KOPT-K1 (cell line): ENCODE results near the gene TSNAX.
"Not testable (repeated sequence)": the region's sequence is repeated elsewhere in the genome, so short reads cannot be mapped to it uniquely, and the experiment has no call there.

Experiments
- H3K27ac ChIP-seq: fragments of 200-600 bp; sonication (generic); 2 replicates; pipeline ENCODE4 v1.5.1; 2016; ENCODE audit warnings: antibody characterized with exemption, mild to moderate bottlenecking, low read depth, low read length; ENCODE audit not compliant: poor library complexity, severe bottlenecking
- H3K36me3 ChIP-seq: fragments of 200-600 bp; sonication (generic); 2 replicates; pipeline ENCODE4 v1.5.1; 2017; ENCODE audit warnings: antibody characterized with exemption, mild to moderate bottlenecking, low read length, moderate library complexity; ENCODE audit not compliant: insufficient read depth
- H3K9me3 ChIP-seq: fragments of 200-600 bp; sonication (generic); 2 replicates; pipeline ENCODE4 v1.5.1; 2017; ENCODE audit warnings: antibody characterized with exemption, low read length, mild to moderate bottlenecking; ENCODE audit not compliant: insufficient read depth, poor library complexity, severe bottlenecking

The TSNAX gene, protein sequence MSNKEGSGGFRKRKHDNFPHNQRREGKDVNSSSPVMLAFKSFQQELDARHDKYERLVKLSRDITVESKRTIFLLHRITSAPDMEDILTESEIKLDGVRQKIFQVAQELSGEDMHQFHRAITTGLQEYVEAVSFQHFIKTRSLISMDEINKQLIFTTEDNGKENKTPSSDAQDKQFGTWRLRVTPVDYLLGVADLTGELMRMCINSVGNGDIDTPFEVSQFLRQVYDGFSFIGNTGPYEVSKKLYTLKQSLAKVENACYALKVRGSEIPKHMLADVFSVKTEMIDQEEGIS

DNA sequence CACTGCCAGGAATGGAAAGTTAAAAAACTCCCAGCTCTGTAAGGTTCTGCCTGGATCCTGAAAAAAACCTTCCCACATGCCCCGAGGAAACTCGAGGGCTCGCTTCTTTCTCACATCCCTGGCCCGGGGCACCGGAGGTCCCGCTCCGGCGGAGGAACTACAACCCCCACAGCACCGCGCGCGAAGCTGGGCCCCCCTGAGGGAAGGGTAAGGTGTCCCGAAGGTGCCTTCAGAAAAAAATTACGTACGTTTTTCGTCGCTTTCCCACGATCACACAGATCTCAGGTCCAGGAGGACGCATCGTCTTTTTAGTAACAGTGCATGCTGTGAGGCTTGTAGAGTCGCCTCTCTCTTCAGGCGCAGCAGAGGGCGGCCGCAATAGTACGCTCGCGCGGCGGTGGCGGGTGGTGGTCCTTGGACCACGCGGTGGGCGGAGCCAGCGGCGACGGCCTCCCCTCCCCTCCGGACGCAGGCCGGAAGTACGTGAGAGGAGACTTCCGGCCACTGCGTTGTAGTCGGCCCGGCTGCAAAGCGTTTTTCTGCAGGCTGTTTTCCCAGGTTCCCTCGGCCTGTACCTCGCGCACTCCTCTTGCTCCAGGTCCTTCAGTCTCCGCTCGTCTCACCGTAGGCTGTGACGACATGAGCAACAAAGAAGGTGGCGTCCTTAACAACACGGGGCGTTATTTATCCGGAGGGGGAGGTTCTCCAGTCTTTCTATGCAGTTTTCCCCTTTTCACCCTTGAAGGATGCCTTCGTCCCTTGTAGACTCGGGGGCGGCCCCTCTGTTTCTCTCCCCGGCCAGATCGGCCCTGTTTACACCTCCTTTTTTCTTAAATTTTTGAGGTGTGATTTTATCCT, at the start of gene TSNAX:
TSNAX (plus strand) TSS at position 498 of the 858 bp plus-strand sequence; CDS start at position 640, 142 bp downstream.
- Histone ChIP-seq H3K27ac (peak within 1 kb of the TSS; percentile 89), H3K36me3 (peaks cover 25% of the 10 kb centered on the region), H3K9me3 (no peaks in the 10 kb centered on the region)

DNA sequence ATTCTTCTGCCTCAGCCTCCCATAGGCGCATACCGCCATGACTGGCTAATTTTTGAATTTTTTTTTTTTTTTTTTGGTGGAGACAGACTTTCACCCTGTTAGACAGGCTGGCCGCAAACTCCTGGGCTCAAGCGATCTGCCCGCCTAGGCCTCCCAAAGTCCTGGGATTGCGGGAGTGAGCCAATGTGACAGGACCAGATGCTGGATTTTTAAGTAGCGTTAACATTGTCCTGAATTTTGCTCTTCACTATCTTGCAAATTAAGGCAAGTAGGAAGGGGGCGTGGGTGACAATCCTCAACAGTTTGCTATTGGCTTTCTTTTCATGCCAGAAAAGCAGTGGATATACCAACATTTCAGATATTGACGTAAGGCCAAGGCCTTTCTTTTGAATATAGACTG, 49.7 kb upstream of the TSNAX start:
- Histone ChIP-seq H3K9me3 (no peaks in the 10 kb centered on the region), H3K36me3 (no peaks in the 10 kb centered on the region), H3K27ac (no peak overlapping the region)

DNA sequence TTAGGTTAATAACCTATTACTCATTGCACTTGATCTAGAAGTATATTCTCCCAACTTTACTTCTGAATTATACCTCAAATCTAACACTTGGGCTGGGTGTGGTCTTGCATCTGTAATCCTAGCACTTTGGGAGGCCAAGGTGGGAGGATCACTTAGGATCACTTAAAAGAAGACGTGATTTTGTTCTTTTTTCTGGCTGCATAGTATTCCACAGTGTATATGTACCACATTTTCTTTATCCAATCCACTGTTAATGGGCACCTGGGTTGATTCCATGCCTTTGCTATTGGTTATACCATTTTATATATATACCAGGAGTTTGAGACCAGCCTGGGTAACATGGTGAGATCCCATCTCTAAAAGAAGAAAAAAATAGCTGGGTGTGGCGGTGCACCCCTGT, 48.5 kb upstream of the TSNAX start:
- Histone ChIP-seq H3K36me3 (no peaks in the 10 kb centered on the region), H3K27ac (no peak overlapping the region), H3K9me3 (no peaks in the 10 kb centered on the region)

DNA sequence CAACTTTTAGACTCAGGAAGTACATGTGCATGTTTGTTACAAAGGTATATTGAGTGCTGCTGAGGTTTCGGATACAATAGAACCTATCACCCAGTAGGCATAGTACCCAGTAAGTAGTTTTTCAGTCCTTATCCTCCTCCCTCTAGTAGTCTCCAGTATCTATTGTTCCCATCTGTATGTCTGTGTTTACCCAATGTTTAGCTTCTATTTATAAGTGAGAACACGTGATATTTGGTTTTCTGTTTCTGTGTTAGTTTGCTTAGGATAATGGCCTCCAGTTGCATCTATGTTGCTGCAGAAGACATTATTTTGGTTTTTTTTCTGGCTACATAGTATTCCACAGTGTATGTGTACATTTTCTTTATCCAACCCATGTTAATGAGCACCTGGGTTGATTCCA, 47.2 kb upstream of the TSNAX start:
- Histone ChIP-seq H3K27ac (no peak overlapping the region), H3K36me3 (no peaks in the 10 kb centered on the region), H3K9me3 (no peaks in the 10 kb centered on the region)

DNA sequence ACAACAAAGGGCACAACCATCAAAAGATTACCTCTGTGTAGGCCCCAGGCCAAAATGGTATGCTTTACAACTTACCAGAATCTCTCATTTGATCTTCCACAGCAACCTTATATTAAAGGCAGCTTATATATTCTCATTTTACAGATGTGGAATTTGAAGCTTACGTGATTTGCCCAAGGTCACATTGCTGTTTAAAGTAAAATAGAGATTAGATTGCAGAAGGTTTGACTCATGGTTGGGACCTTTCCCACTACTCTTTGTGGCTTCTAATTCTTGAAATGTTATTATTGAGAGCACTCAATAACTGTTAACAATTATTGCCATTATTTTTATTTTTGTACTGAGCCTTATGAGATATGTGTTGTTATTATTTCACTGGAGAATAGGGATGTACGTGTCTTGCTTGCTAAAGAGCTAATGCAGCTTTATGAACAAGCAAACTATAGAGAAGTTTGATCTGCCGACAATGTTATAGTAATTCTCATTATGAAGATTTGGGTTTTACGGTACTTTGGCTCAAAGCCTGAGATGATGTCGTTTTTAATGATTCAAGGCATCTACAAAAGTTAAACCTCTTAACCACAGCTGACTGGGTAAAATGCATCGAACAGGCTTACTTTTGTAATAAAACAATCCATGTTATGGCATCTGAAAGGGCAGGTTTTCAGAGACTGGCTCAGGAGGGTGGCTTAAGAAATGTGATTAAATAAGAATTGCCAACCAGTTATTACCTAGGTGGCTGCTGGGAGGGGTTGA, 43.3 kb upstream of the TSNAX start:
- H3K9me3 ChIP-seq: no peaks in the 10 kb centered on the region

DNA sequence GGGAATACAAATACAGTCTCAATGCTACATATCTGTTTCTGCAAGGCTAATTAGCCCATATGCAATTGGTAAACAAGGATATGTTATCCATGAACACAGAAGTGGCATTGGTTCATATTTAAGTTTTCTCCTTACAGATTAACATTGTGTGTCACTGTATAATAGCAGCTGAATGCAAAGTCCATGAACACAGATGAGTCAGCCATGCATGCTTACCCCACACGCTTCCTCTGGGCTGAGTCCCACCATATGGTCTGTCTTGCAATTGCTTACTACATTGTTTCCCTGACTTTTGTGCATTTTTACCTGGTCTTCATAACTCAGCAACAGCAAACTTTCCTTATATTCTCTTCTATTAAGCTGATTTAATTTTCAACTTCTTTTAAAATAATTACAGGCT, 41.5 kb upstream of the TSNAX start:
- no peaks in the 10 kb centered on the region for H3K9me3 ChIP-seq
- H3K36me3 ChIP-seq: no peaks in the 10 kb centered on the region
- no peak overlapping the region for H3K27ac ChIP-seq

More for the DNA sequence above, 43.3 kb upstream of the TSNAX start:
- H3K36me3 ChIP-seq: no peaks in the 10 kb centered on the region
- H3K27ac ChIP-seq: no peak overlapping the region

DNA sequence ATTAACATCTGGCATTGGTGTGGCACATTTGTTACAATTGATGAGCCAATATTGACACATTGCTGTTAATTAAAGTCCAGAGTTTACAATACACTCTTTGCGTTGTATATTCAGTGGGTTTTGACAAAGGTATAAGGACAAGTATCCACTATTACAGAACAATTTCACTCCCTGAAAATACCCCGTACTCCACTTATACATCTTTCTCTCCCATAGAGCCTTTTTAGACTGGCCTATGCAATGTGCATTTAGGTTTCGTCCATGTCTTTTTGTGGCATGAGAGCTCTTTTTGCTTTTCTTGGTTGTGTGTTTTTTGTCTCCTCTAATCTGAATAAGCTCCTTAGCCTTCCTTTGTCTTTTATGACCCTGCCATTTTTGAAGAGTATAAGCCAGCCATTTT, 40.6 kb upstream of the TSNAX start:
- no peaks in the 10 kb centered on the region for H3K36me3 ChIP-seq
- H3K27ac ChIP-seq: no peak overlapping the region
- H3K9me3 ChIP-seq: no peaks in the 10 kb centered on the region

DNA sequence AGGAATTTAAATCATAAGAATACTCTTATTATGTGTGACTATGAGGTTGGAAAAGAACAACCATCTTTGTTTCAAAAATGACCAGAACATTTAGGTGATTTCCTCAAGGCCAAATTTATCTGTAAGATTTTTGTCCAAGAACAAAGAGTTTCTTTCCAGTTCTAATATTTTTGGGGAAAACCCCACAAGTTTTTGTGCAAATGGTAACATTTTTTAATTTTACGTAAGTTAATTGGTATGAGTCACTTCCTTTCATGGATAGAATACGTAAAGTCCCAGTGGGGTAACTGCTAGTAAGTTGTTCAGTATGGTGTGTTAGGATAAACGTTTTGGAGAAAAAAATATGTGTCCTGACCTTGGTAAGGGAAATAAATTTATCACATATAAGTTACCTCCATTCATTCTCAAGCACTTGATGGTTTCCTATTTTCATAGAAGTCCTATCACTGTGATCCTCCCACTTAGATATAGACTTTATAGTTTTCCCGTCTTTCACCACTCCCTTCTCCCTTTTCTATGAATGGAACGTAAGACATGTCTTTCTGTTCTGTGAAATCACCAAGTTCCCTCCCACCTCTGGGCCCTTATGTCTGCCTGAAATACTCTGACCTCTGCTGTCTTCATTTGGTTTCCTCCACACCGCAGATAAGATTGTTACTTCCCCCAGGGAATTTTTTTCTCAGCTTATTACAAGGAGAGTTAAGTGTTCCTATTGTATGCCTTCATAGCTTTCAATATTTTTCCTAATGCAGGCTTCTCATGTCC, 34.9 kb upstream of the TSNAX start:
- Histone ChIP-seq H3K27ac (no peak overlapping the region), H3K9me3 (peaks cover 19% of the 10 kb centered on the region), H3K36me3 (no peaks in the 10 kb centered on the region)

DNA sequence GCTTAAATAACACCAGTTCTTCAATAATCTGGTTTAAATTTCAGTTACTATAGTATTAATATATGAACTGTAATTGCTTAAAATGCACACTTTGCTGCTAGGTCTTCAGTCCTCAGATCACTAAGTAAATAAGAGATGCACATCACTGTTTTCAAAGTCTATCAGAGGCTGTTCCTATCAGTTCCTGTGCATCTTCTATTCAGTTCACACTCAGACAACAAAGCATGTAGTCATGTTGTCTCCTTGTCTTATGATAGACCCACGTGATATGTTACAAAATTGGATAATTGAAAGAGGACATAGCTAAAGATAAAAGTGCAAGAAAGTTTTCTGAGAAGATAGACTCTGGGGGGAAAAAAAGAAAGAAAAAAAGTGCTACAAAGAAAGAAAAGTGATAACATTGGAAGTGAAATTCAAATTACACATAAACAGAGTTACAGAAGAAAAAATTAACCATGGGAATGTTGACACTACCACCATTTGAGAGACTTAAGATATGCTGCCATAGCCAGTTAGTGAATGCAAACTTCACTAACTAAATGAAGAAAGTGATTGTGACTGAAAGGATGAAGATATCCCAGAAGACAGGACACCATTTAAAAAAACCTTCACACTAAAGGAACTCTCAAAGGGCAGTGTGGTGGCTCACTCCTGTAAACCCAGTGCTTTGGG, 33.9 kb upstream of the TSNAX start:
- no peak overlapping the region for H3K27ac ChIP-seq
- H3K36me3 ChIP-seq: no peaks in the 10 kb centered on the region
- peaks cover 29% of the 10 kb centered on the region for H3K9me3 ChIP-seq

DNA sequence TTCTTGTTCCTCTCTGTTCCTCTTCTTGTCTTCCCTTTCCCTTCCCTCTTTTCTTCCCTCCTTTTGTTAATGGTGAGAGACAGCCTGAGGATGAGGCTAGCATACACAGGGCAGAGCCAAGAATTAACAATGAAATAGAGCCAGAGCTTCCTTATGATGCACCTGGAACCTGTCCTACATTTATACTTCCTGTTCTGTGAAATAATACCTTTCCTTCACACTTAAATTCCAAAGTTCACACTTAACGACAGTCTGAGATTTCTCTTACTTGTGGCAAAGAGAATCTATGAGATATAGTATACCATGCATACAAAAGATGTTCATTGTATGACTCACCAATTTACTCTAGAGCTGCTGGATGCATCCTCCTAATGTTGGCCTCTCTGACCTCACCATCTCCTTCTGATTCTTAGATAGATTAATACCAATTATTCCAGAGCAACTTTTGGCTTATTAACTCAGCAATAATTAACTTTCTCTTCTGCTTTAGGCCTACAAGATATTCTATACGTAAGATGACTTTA, 30.8 kb upstream of the TSNAX start:
- Histone ChIP-seq H3K27ac (no peak overlapping the region), H3K9me3 (peaks cover 41% of the 10 kb centered on the region), H3K36me3 (no peaks in the 10 kb centered on the region)

DNA sequence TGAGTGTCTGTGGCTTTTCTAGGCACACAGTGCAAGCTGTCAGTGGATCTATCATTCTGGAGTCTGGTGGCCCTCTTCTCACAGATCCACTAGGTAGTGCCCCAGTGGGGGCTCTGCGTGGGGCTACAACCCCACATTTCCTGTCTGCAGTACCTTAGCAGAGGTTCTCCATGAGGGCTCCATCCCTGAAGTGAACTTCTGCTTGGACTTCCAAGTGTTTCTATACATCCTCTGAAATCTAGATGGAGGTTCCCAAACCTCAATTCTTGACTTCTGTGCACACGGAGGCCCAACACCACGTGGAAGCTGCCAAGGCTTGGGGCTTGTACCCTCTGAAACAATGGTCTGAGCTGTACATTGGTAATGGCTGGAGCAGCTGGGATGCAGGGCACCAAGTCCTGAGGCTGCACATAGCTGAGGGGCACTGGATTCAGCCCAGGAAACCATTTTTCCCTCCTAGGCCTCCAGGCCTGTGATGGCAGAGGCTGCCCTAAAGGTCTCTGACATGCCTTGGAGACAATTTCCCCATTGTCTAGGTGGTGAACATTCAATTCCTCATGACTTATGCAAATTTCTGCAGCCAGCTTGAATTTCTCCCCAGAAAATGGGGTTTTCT, 29.2 kb upstream of the TSNAX start:
- Histone ChIP-seq H3K9me3 (peaks cover 41% of the 10 kb centered on the region), H3K36me3 (no peaks in the 10 kb centered on the region), H3K27ac (no peak overlapping the region)

DNA sequence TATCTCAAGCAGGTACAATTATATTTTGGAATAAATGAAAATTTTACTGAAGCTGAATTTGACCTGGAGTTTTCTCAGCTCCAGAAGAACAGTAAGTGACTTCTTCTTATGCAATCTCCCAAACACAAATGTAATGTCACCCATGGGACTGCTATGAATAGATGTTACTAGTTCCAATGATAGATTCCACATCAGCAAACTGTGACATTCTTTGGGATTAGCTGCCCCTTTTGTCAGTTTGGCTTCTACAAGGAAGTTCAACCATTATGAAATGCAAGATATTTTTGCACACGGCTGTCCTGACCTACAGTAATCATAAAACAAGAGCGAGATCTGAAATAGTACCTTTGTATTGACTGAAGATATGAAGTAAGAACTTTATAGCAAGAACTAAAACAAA, 27.8 kb upstream of the TSNAX start:
- Histone ChIP-seq H3K9me3 (peaks cover 41% of the 10 kb centered on the region), H3K27ac (no peak overlapping the region), H3K36me3 (no peaks in the 10 kb centered on the region)

DNA sequence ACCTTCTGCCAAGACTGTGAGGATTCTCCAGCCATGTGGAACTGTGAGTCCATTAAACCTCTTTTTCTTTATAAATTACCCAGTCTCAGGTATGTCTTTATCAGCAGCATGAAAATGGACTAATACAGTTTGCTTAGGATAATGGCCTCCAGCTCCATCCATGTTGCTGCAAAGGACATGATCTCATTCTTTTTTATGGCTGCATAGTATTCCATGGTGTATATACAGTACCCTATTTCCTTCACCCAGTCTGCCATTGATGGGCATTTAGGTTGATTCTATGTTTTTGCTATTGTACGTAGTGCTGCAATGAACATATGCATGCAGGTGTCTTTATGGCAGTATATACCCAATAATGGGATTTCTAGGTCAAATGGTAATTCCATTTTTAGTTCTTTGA, 25.3 kb upstream of the TSNAX start:
- H3K9me3 ChIP-seq: peaks cover 26% of the 10 kb centered on the region
- not testable (repeated sequence) for H3K36me3 ChIP-seq, H3K27ac ChIP-seq
